ENCODE data around the gene BRINP3. TPM values are rescaled to one million over a fixed set of nuclear protein-coding genes. Genes with fewer than 3 reads are reported as not detected.

BRINP3 gene
- total RNA-seq, 1 experiment from 2014 or later, result 0.28 TPM

GRCh38 chr1:190098756-190099155 lies 378.9 kb downstream of the BRINP3 start (continued):
- TF ChIP-seq E2F4 (CRISPR knock-in tag; IDR thresholded peaks at IDR 0.05; ENCODE audit: borderline replicate concordance, low read depth) (no peak), TEAD1 (CRISPR knock-in tag; IDR thresholded peaks at IDR 0.05) (no peak), ZNF317 (CRISPR knock-in tag; IDR thresholded peaks at IDR 0.05; ENCODE audit: borderline replicate concordance, low read depth) (no peak), ZMAT4 (CRISPR knock-in tag; IDR thresholded peaks at IDR 0.05) (no peak), MLX (CRISPR knock-in tag; IDR thresholded peaks at IDR 0.05) (no peak), E2F5 (CRISPR knock-in tag; IDR thresholded peaks at IDR 0.05) (no peak), HMGXB4 (CRISPR knock-in tag; IDR thresholded peaks at IDR 0.05) (no peak), HMGA2 (CRISPR knock-in tag; IDR thresholded peaks at IDR 0.05) (no peak), RORB (CRISPR knock-in tag; IDR thresholded peaks at IDR 0.05) (no peak), KAT7 (CRISPR knock-in tag; IDR thresholded peaks at IDR 0.05; ENCODE audit: borderline replicate concordance) (no peak)

- no peak for ATAC-seq
- CTCF ChIA-PET, result no interaction called here
- Mint-ChIP-seq H3K27ac (no peak overlapping the region), H3K36me3 (no peaks in the 10 kb centered on the region), H3K4me3 (no peak overlapping the region), H3K4me1 (peaks cover 5% of the 10 kb centered on the region; the same call in 1 of the 2 replicates), H3K9me3 (no peaks in the 10 kb centered on the region), H3K27me3 (ENCODE audit: low read depth) (no peaks in the 10 kb centered on the region)
- POLR2A ChIA-PET, result no interaction called here
- TF ChIP-seq USF2 (CRISPR knock-in tag; IDR thresholded peaks at IDR 0.05) (no peak), MLX (CRISPR knock-in tag; IDR thresholded peaks at IDR 0.05) (no peak), CTCF (IDR thresholded peaks at IDR 0.05) (no peak), ZBTB21 (CRISPR knock-in tag; IDR thresholded peaks at IDR 0.05; ENCODE audit: borderline replicate concordance) (no peak), HMGA2 (CRISPR knock-in tag; IDR thresholded peaks at IDR 0.05) (no peak), ATF3 (CRISPR knock-in tag; conservative IDR thresholded peaks at IDR 0.05) (no peak), CREM (CRISPR knock-in tag; IDR thresholded peaks at IDR 0.05) (no peak), ZNF263 (CRISPR knock-in tag; IDR thresholded peaks at IDR 0.05; ENCODE audit: low read depth) (no peak)
- no peak for DNase-seq (ENCODE audit: low spot score)
Measured at GRCh38 chr1:190098107-190098506, 379.6 kb downstream of the BRINP3 start.

Data from WTC11 (cell line).